ENCODE results near the gene FAM117A. TPM values are rescaled to one million over a fixed set of nuclear protein-coding genes. Genes with fewer than 3 reads are reported as not detected.

The FAM117A gene
- total RNA-seq, 4 donors from 2014 or later = 21.8 to 39.7 (median 26.4) TPM

- 48 to 50% methylated on average over 8 of the region's 8 CpGs for WGBS, 2 donors
- H3K4me3 ChIP-seq (ENCODE audit: low read depth, poor library complexity, severe bottlenecking) = no peak overlapping the region
- no peak for TF ChIP-seq POLR2A (IDR thresholded peaks at IDR 0.05)
- no peak for TF ChIP-seq CTCF (IDR thresholded peaks at IDR 0.05)
- intact Hi-C loops (cut with DNase I; ENCODE audit: low total_unique reads) = no loop called here
- DNase-seq (ENCODE audit: low spot score in 2 of 2) = peak in 1 of 2 donors; percentile 88
Observed at GRCh38 chr17:49723423-49723822, 40.5 kb downstream of the FAM117A start.

- no peak for DNase-seq (ENCODE audit: low spot score in 2 of 2)
- intact Hi-C loops (cut with DNase I; ENCODE audit: low total_unique reads) = no loop called here
- no peak overlapping the region for H3K4me3 ChIP-seq (ENCODE audit: low read depth, poor library complexity, severe bottlenecking)
- TF ChIP-seq CTCF (IDR thresholded peaks at IDR 0.05) (no peak), POLR2A (IDR thresholded peaks at IDR 0.05) (no peak)
- WGBS, 2 donors = 97 to 100% methylated on average over 3 of the region's 3 CpGs
Observed at GRCh38 chr17:49722066-49722465, 41.9 kb downstream of the FAM117A start.

GRCh38 chr17:49717371-49717861 lies 46.5 kb downstream of the FAM117A start:
- no peak for DNase-seq (ENCODE audit: low spot score in 2 of 2)
- 56 to 65% methylated on average over 10 of the region's 10 CpGs for WGBS, 2 donors
- intact Hi-C loops (cut with DNase I; ENCODE audit: low total_unique reads) = no loop called here
- TF ChIP-seq POLR2A (IDR thresholded peaks at IDR 0.05) (no peak), CTCF (IDR thresholded peaks at IDR 0.05) (no peak)
- H3K4me3 ChIP-seq (ENCODE audit: low read depth, poor library complexity, severe bottlenecking) = no peak overlapping the region

GRCh38 chr17:49716668-49717364 lies 47.1 kb downstream of the FAM117A start:
- intact Hi-C loops (cut with DNase I; ENCODE audit: low total_unique reads) = no loop called here
- TF ChIP-seq POLR2A (IDR thresholded peaks at IDR 0.05) (no peak), CTCF (IDR thresholded peaks at IDR 0.05) (no peak)
- WGBS, 2 donors = 79 to 90% methylated on average over 1 of the region's 1 CpG
- no peak for DNase-seq (ENCODE audit: low spot score in 2 of 2)
- no peak overlapping the region for H3K4me3 ChIP-seq (ENCODE audit: low read depth, poor library complexity, severe bottlenecking)

- WGBS, 2 donors = 79 to 84% methylated on average over 9 of the region's 9 CpGs
- DNase-seq (ENCODE audit: low spot score in 2 of 2) = no peak
- H3K4me3 ChIP-seq (ENCODE audit: low read depth, poor library complexity, severe bottlenecking) = no peak overlapping the region
- TF ChIP-seq CTCF (IDR thresholded peaks at IDR 0.05) = no peak
- TF ChIP-seq POLR2A (IDR thresholded peaks at IDR 0.05) = no peak
- intact Hi-C loops (cut with DNase I; ENCODE audit: low total_unique reads) = no loop called here
Observed at GRCh38 chr17:49715717-49716279, 48.1 kb downstream of the FAM117A start.

Measured in lower leg skin (tissue), 4 donors.